Neural progenitor cell (in vitro differentiated cells): ENCODE measurements around the gene PRR14L. TPM values are rescaled to one million over a fixed set of nuclear protein-coding genes. Genes with fewer than 3 reads are reported as not detected.

Experiments
- DNase-seq: peaks from one replicate; pipeline ENCODE4 v3.0.0-alpha.2; 2016; ENCODE audit warnings: low spot score
- H2AFZ ChIP-seq: fragments of 200-600 bp; sonication (generic); replicated peaks from 2 replicates; pipeline ENCODE4 v1.6.1; 2016; ENCODE audit warnings: antibody characterized with exemption
- H3F3A ChIP-seq: fragments of 200-600 bp; sonication (generic); 2 replicates; pipeline ENCODE4 v1.6.1; 2016; ENCODE audit warnings: antibody characterized with exemption, low read depth
- H3K27ac ChIP-seq: fragments of 200-600 bp; sonication (generic); 2 replicates; pipeline ENCODE4 v1.5.1; 2016; ENCODE audit warnings: mild to moderate bottlenecking
- H3K27me3 ChIP-seq: fragments of 200-600 bp; sonication (generic); 2 replicates; pipeline ENCODE4 v1.6.1; 2016; ENCODE audit warnings: mild to moderate bottlenecking, moderate library complexity
- H3K36me3 ChIP-seq: fragments of 200-600 bp; sonication (generic); 2 replicates; pipeline ENCODE4 v1.5.1; 2016
- H3K4me1 ChIP-seq: fragments of 200-600 bp; sonication (generic); 2 replicates; pipeline ENCODE4 v1.6.1; 2016; ENCODE audit warnings: mixed run types
- H3K4me2 ChIP-seq: fragments of 200-600 bp; sonication (generic); 2 replicates; pipeline ENCODE4 v1.6.1; 2016
- H3K4me3 ChIP-seq: fragments of 200-600 bp; sonication (generic); 2 replicates; pipeline ENCODE4 v1.5.1; 2016
- H3K79me2 ChIP-seq: fragments of 200-600 bp; sonication (generic); 2 replicates; pipeline ENCODE4 v1.6.1; 2016; ENCODE audit warnings: low read depth
- H3K9ac ChIP-seq: fragments of 200-600 bp; sonication (generic); 2 replicates; pipeline ENCODE4 v1.6.1; 2016
- H3K9me3 ChIP-seq: fragments of 200-600 bp; sonication (generic); 2 replicates; pipeline ENCODE4 v1.5.1; 2016; ENCODE audit warnings: low read depth
- H4K20me1 ChIP-seq: fragments of 200-600 bp; sonication (generic); 2 replicates; pipeline ENCODE4 v1.6.1; 2016; ENCODE audit warnings: low read depth
- H3K27ac Mint-ChIP-seq: 3 replicates; pipeline ENCODE4 v1.8.0; 2021; ENCODE audit warnings: mixed read lengths
- H3K27me3 Mint-ChIP-seq: 2 replicates; pipeline ENCODE4 v1.8.0; 2022; ENCODE audit warnings: low read depth, mild to moderate bottlenecking, inconsistent platforms, moderate library complexity, mixed read lengths; ENCODE audit not compliant: insufficient read depth
- H3K36me3 Mint-ChIP-seq: 3 replicates; pipeline ENCODE4 v1.8.0; 2021; ENCODE audit warnings: mixed read lengths
- H3K4me1 Mint-ChIP-seq: 3 replicates; pipeline ENCODE4 v1.8.0; 2021; ENCODE audit warnings: mixed read lengths
- H3K4me3 Mint-ChIP-seq: 3 replicates; pipeline ENCODE4 v1.8.0; 2021; ENCODE audit warnings: mild to moderate bottlenecking, moderate library complexity, mixed read lengths
- H3K9me3 Mint-ChIP-seq: 3 replicates; pipeline ENCODE4 v1.8.0; 2020; ENCODE audit warnings: mixed read lengths
- EZH2 ChIP-seq: fragments of 200-600 bp; sonication (generic); IDR thresholded peaks from 2 replicates; pipeline ENCODE4 v1.6.1; 2017; ENCODE audit warnings: antibody characterized with exemption, mild to moderate bottlenecking, moderate library complexity
- EZH2phosphoT487 ChIP-seq: fragments of 200-600 bp; sonication (generic); IDR thresholded peaks from 2 replicates; pipeline ENCODE4 v1.6.1; 2017; ENCODE audit warnings: antibody characterized with exemption
- total RNA-seq: library from RNA; depleted of rRNA; stranded (reverse); fragments of >200 nt; gene quantifications from 2 replicates; pipeline ENCODE4 v1.2.3, GENCODE V29; 2015; ENCODE audit warnings: low replicate concordance
- TF ChIP-seq, protein P1 (sequence below): fragments of 200-600 bp; sonication (generic); IDR thresholded peaks from 2 replicates; pipeline ENCODE4 v1.5.1; 2017; ENCODE audit warnings: antibody characterized with exemption, mild to moderate bottlenecking

The PRR14L gene
- total RNA-seq, 1 donor from 2014 or later: 74.2 TPM

DNA sequence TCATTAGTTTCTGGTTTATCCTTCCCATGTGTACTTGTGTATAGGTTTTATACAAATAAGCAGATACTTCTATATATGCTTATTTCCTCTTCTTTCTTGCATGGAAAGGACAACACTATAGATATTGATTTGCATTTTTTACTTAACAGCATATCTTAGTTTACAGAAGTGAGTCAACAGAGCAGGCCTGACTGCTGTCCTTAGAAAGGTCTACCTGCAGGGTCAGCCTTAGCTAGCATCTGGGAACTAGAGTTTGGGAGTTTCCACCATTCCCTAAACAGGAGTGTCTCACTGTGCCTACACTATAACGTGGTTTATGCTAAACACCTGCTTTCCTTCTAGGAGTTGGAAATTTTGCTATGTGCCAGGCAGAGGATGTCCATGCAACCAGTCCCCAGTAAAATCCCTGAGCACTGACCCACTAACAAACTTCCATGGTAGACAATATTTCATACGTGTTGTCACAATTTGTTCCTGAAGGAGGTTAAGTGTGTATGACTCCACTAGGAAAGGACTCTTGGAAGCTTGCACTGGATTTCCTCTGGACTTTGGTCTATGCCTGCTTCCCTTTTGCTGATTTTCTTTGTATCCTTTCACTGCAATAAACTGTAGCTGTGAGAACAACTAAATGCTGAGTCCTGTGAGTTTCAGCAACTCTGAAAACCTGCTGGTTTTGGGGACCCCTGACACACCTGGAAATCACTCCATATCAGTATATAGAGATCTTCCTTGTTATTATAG lies 17.7 kb downstream of the PRR14L start:
- H3K4me3 ChIP-seq: no peak overlapping the region
- no peaks in the 10 kb centered on the region for H3K9me3 ChIP-seq
- Mint-ChIP-seq H3K36me3 (peaks cover 13% of the 10 kb centered on the region), H3K27ac (no peak overlapping the region), H3K27me3 (no peaks in the 10 kb centered on the region), H3K9me3 (no peaks in the 10 kb centered on the region), H3K4me3 (no peak overlapping the region), H3K4me1 (peaks cover 8% of the 10 kb centered on the region)
- peaks cover 92% of the 10 kb centered on the region for H4K20me1 ChIP-seq
- no peak for TF ChIP-seq EZH2
- no peak for TF ChIP-seq EZH2phosphoT487
- TF ChIP-seq, protein P1, sequence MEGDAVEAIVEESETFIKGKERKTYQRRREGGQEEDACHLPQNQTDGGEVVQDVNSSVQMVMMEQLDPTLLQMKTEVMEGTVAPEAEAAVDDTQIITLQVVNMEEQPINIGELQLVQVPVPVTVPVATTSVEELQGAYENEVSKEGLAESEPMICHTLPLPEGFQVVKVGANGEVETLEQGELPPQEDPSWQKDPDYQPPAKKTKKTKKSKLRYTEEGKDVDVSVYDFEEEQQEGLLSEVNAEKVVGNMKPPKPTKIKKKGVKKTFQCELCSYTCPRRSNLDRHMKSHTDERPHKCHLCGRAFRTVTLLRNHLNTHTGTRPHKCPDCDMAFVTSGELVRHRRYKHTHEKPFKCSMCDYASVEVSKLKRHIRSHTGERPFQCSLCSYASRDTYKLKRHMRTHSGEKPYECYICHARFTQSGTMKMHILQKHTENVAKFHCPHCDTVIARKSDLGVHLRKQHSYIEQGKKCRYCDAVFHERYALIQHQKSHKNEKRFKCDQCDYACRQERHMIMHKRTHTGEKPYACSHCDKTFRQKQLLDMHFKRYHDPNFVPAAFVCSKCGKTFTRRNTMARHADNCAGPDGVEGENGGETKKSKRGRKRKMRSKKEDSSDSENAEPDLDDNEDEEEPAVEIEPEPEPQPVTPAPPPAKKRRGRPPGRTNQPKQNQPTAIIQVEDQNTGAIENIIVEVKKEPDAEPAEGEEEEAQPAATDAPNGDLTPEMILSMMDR: no peak
- H3K27me3 ChIP-seq: no peaks in the 10 kb centered on the region
- no peak overlapping the region for H3K9ac ChIP-seq
- H3F3A ChIP-seq: peaks cover 4% of the 10 kb centered on the region
- peak overlapping the region; percentile 13 for H3K27ac ChIP-seq
- H3K4me1 ChIP-seq: no peaks in the 10 kb centered on the region
- H2AFZ ChIP-seq: no peak overlapping the region
- no peak overlapping the region for H3K4me2 ChIP-seq
- no peaks in the 10 kb centered on the region for H3K36me3 ChIP-seq
- DNase-seq: no peak
- peaks cover 100% of the 10 kb centered on the region for H3K79me2 ChIP-seq

DNA sequence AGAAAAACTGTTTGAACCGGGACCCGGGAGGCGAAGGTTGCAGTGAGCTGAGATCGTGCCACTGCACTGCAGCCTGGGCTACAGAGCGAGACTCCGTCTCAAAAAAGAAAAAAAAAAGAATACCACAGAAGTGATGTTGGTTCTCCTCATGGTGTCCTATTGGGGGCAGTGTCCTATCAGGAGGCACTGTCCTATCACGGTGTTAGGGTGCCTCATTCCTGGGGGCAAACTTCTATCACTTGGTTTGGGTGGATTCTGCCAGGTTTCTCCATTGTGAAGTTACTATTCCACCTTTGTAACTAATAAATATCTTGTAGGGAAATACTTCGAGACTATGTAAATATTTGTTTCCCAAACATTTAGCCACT lies 19.6 kb downstream of the PRR14L start:
- peaks cover 100% of the 10 kb centered on the region for H3K79me2 ChIP-seq
- no peak overlapping the region for H3K27ac Mint-ChIP-seq
- peak; percentile 17 for DNase-seq
- H3K36me3 Mint-ChIP-seq: peaks cover 10% of the 10 kb centered on the region
- H3K9me3 Mint-ChIP-seq: no peaks in the 10 kb centered on the region
- no peaks in the 10 kb centered on the region for H3K9me3 ChIP-seq
- H3K9ac ChIP-seq: no peak overlapping the region
- peaks cover 8% of the 10 kb centered on the region for H3K4me1 Mint-ChIP-seq
- peaks cover 93% of the 10 kb centered on the region for H4K20me1 ChIP-seq
- no peaks in the 10 kb centered on the region for H3K27me3 ChIP-seq
- TF ChIP-seq EZH2 (no peak), EZH2phosphoT487 (no peak)
- TF ChIP-seq, protein P1: peak; percentile 41
- H3K27me3 Mint-ChIP-seq: no peaks in the 10 kb centered on the region
- H2AFZ ChIP-seq: no peak overlapping the region
- H3K4me3 Mint-ChIP-seq: no peak overlapping the region
- no peaks in the 10 kb centered on the region for H3K4me1 ChIP-seq
- H3K4me2 ChIP-seq: no peak overlapping the region
- H3F3A ChIP-seq: peaks cover 4% of the 10 kb centered on the region
- no peak overlapping the region for H3K4me3 ChIP-seq
- H3K27ac ChIP-seq: no peak overlapping the region
- peaks cover 1% of the 10 kb centered on the region for H3K36me3 ChIP-seq

DNA sequence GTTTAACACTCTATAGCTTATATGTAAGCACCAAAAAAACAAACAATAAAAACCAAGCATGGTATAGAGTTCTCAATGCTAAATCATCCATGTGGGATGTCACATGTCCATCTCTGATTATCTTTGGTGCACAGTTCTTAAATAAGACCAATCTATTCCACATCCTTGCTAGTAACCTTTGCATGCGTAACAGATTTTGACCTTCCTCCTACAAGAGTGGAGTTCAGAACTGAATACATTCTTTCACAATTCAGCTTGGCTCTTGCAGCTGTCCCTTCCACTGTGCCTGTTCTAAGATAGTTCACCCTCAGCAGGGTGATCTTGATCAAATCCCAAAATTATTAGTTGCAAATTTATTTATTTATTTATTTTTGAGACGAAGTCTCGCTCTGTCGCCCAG lies 21.1 kb downstream of the PRR14L start:
- no peaks in the 10 kb centered on the region for H3K9me3 ChIP-seq
- H3K36me3 Mint-ChIP-seq: peaks cover 13% of the 10 kb centered on the region
- H3K4me2 ChIP-seq: no peak overlapping the region
- H2AFZ ChIP-seq: no peak overlapping the region
- H3K4me1 Mint-ChIP-seq: peaks cover 5% of the 10 kb centered on the region
- no peak overlapping the region for H3K4me3 ChIP-seq
- H3K27me3 ChIP-seq: no peaks in the 10 kb centered on the region
- H3K4me3 Mint-ChIP-seq: no peak overlapping the region
- TF ChIP-seq EZH2: no peak
- TF ChIP-seq, protein P1: no peak
- TF ChIP-seq EZH2phosphoT487: no peak
- peaks cover 90% of the 10 kb centered on the region for H4K20me1 ChIP-seq
- H3K27ac Mint-ChIP-seq: no peak overlapping the region
- peaks cover 2% of the 10 kb centered on the region for H3K9me3 Mint-ChIP-seq
- peaks cover 100% of the 10 kb centered on the region for H3K79me2 ChIP-seq
- H3K27me3 Mint-ChIP-seq: no peaks in the 10 kb centered on the region
- DNase-seq: no peak
- H3K4me1 ChIP-seq: no peaks in the 10 kb centered on the region
- H3K27ac ChIP-seq: no peak overlapping the region
- H3K36me3 ChIP-seq: peaks cover 8% of the 10 kb centered on the region
- no peak overlapping the region for H3K9ac ChIP-seq
- peaks cover 4% of the 10 kb centered on the region for H3F3A ChIP-seq
